GM18499 (cell line): Measurements from ENCODE around the gene TNFAIP2.

ENCODE experiments used
- ATAC-seq: cut with Tn5 transposase; IDR thresholded peaks from one replicate; pipeline ENCODE4 v1.9.1; 2021; ENCODE audit warnings: moderate number of reproducible peaks; ENCODE audit not compliant: insufficient read depth, unreplicated experiment

TNFAIP2 gene, protein sequence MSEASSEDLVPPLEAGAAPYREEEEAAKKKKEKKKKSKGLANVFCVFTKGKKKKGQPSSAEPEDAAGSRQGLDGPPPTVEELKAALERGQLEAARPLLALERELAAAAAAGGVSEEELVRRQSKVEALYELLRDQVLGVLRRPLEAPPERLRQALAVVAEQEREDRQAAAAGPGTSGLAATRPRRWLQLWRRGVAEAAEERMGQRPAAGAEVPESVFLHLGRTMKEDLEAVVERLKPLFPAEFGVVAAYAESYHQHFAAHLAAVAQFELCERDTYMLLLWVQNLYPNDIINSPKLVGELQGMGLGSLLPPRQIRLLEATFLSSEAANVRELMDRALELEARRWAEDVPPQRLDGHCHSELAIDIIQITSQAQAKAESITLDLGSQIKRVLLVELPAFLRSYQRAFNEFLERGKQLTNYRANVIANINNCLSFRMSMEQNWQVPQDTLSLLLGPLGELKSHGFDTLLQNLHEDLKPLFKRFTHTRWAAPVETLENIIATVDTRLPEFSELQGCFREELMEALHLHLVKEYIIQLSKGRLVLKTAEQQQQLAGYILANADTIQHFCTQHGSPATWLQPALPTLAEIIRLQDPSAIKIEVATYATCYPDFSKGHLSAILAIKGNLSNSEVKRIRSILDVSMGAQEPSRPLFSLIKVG

DNA sequence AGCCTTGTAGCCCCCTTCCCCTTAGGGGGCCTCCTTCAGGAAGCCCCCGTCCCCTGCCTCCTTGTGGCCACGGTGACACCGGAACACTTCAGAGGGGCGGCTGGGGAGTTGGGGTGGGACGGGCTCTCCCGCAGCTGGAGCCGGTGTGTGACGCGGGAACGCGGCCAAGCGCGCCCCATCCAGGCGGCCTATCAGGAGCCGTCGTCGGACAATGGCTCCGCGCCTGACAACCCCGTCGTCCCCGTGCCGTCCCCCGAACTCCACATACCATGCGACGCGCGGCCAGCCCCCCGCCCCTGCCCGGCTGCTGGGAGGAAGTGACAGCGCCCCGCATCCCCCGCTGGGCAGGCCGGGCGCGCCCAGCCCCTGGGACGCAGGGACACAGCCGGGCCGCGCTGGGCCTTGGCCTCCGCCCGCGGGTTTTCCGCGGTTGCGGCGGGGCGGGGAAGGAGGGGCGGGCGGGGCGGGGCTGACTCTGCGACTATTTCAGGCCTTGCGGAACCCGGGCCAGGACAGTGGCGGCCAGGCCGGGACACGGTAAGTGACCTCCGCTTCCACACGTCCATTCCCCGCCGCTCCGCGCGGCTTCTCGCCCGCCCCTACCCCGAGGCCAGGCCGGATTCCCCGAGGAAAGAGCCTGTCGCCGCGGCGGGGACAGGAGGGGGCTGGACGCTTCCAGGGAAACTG, at the start of gene TNFAIP2:
Gene TNFAIP2 (plus strand): TSS at position 515 of the 687 bp plus-strand sequence. CDS start 2,997 bp downstream, outside the sequence.
- no peak for ATAC-seq

GRCh38 chr14:103073876-103074728, 49.2 kb upstream of the TNFAIP2 start:
- ATAC-seq: no peak

GRCh38 chr14:103074729-103075367, 48.4 kb upstream of the TNFAIP2 start:
- ATAC-seq: no peak

GRCh38 chr14:103078420-103078749, 44.9 kb upstream of the TNFAIP2 start:
- no peak for ATAC-seq

DNA sequence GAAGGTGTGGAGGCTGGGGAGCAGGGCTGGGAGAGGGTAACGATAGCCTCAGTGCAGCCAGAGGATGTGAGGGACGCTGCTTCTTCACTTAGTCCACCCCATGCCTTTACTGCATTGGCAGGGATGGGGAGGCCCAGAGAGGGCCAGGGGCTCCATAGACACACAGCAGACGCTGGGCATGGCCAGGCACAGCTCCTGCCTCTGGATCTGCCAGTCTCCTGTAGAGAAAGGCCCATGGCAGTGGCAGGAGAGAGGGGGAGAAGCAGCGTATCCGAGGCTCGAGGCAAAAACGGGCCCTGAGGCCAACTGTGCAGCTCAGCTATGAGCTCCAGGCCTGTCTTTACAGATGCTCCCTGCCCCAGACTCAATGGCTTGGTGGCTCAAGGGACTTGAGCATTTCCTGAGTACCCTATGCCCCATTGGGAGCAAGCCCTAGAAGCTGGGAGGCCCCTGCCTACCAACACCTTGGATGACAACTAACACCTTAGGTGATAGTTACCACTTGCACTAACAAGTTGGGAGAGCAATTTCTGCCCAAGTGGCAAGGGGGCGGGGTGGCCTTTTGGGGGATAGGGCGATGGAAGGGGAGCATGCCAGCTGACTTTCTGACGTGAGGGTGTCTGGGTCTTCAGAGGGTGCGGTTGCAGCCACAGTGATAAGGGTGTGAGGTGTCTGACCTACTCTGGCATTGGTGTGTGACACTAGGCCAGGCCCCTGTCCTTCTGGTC, 44.2 kb upstream of the TNFAIP2 start:
- no peak for ATAC-seq

DNA sequence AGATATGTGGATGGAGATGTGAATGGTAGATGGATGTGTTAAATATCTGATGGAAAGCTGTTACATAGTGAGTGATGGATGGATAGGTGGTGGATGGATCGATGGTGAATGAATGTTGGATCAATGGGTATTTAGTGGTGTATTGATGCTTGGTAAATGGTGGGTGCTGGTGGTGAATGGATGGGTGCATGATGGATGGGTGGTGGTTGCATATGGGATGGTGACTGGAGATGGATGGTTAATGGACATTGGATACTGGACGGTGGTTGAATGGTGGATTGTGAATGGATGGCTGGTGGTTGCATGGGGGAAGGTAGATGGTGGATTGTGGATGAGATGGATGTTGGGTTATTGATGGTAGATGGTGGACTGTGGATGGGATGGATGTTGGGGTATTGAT, 41.3 kb upstream of the TNFAIP2 start:
- no peak for ATAC-seq

GRCh38 chr14:103084021-103084919, 39.0 kb upstream of the TNFAIP2 start, which contains the start of gene LBHD2:
TSS of gene LBHD2 (plus strand) at chr14:103084210. CDS start at chr14:103086013, 1,803 bp downstream.
- ATAC-seq: no peak

DNA sequence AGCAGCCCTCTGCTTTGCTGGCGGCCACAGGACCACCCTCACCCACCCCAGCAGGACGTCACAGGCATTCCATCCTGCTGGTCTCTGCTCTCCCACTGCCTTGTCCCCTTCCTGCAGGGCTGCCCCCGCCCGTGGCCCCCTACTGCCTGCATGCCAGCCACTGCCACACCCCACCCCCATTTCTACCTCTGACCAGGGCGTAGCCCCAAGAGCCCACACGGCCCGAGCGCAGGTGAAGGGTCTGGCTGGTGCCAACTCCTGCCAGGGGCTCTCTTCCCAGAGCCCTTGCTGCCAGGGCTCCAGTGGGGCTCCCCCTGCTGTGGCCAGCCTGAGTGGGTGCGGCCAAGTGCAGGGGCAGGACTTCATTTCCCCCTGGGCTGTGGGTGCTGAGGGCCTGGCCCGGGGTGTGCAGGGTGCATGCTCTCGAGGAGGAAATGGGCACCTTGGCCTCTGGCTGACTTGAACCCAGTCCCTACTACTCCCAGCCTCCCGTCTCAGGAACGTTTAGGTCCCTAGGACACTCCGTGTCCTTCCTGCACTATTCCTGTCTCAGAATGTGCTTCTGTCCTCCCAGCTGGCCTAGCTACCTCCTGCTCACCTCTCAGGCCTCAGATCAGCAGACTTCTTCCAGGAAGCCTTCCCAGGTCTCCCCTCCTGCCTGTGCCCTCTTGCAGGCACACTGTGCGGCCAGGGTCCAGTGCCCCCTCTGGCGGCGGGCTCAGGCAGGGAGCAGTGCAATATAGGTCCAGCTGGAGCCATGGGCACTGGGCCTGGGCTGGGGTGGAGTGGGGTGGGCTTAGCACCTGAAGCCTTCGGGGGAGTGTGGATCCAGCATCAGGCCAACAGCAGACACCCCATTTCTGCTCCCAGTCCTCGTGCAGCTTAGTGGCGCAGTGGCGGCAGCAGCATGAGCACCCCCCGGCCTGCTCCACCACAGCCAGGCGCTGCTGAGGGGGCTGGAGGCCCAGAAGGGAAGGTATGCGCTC, 37.9 kb upstream of the TNFAIP2 start:
- ATAC-seq: no peak

GRCh38 chr14:103086771-103087342, 36.4 kb upstream of the TNFAIP2 start:
- ATAC-seq: no peak

GRCh38 chr14:103087343-103087835, 35.9 kb upstream of the TNFAIP2 start:
- no peak for ATAC-seq

GRCh38 chr14:103088921-103089320, 34.3 kb upstream of the TNFAIP2 start:
- ATAC-seq: no peak

DNA sequence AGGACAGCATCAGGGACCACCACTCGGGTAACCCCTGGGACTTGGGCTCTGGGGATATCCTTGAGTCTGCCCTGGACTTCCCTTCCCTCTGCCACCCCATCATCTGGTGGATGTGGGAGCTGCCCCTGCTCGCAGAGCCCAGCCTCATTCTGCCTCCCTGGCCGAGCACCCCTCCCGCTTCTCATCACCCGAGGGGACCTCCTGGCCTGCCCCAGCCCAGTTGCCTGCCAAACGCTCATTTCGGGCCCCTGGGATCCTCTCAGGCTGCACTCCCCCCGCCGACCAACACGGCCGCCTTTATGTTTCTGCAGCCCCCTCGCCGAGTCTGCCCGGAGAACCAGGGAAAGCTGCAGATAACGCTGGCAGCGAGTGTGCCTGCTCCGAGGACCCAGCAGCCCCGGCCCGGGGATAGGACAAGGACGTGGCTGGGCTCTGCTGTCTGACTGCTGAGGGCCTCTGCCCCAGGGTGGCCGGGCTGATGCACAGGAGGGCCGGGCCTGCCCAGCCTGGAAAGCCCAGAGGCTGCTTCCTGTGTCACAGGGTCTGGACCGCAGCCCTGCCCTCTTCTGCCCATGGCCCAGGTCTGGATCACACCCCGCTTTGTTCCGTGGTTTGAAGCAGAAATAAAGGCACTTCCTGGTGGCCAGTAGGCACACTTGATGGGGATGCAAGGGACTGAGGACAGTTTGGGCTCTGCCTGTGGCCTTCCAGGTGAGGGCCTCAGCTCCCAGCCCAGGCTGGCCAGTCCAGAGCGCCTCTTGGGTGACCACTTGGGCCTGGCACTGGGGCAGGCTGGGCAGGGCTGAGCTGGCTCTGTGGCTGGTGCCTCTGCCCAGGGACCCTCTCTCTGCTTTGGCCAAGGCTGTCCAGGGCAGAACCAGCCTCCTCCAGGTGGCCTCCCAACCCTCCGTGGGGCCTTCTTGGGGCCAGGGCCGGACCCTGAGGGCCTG, 33.6 kb upstream of the TNFAIP2 start:
- ATAC-seq: no peak

DNA sequence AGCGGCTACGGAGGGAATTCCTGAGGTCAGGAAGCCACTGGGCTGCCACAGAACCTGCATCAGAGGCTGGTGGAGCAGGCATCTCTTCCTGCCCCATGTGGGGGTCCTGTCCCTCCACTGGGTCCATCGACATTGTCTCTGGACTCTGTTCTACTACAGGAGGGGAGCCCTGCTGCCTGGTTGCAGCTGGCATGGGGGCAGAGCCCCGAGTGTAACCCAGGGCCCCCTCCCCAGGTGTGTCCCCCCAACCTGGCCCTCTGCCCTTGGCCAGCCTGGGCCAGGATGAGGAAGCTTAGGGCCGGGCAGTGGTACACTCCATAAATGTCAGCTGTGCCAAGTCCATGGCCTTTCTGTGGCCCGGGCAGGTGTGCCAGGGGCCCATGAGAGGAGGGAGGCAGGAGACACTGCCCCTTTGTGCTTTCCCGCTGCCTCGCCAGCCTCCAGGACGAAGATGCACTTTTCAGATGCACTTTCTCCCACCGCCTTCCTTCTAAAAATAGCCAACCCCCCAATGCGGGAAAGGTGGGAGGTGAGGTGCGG, 32.7 kb upstream of the TNFAIP2 start:
- ATAC-seq: no peak

DNA sequence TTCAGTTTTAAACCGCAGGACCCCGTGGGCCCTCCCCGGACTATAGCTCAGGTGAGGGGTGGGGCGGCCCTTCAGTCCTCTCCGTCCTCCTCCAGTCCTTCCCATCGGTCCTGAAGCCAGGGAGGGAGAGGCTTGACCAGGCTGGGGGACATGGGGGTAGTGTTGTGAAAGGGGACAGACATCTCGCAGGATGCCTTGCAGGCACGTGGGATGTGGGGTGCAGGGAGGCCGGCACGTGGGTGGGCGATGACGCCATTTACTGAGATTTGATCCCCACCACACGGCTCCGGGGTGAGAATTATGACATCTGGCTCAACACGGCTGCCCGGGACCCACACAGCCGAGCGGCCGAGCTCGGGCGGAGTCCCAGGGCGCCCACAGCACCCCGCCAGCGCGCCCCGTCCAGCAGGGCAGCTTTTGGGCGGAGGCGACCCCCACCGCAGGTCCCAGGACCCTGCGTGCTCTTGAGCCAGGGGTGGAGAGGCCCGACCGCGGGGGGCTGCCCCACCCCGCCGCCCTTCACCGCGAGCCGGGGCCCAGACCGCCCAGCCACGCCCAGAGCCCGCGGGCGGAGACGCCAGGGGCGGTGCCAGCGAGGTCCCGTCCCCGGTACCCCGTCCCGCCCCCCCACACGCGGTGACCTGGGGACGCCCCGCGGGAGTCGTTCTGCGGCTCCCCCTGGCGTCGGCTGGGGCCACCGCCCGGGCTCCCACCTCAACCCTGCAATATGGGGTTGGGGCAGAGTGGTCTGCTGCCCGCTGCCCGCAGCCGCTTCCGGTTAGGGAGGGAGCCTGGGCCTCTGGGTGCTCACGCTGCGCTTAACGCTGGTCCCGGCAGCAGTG, 32.0 kb upstream of the TNFAIP2 start:
- no peak for ATAC-seq
